GM12878 (cell line): ENCODE measurements around the gene GRIK1. TPM values are rescaled to one million over a fixed set of nuclear protein-coding genes. Genes with fewer than 3 reads are reported as not detected.

Source experiments
- ATAC-seq: fragments of 200-7000 bp; cut with Tn5 transposase; 3 replicates; pipeline ENCODE4 v1.9.1; 2020; ENCODE audit warnings: mild to moderate bottlenecking, moderate library complexity
- BruUV-seq: library from RNA; stranded (reverse); fragments of 400-500 nt; replicated peaks from 2 replicates; lab custom pipeline; 2021; lab: Mats Ljungman, UMichigan
- CTCF ChIA-PET: fragments of 300-600 bp; sonication (Branson Sonifier 250); formaldehyde crosslinking; extraction: SDS; loops from one replicate; lab custom pipeline; 2021; ENCODE audit warnings: inconsistent platforms; lab: Yijun Ruan, JAX
- POLR2A ChIA-PET: fragments of 350-600 bp; formaldehyde crosslinking; extraction: SDS; loops from one replicate; lab custom pipeline; 2021; ENCODE audit warnings: inconsistent platforms; lab: Charles Lee
- RAD21 ChIA-PET: fragments of 300-600 bp; sonication (Branson Sonifier 250); formaldehyde crosslinking; loops from one replicate; lab custom pipeline; 2023; ENCODE audit warnings: antibody characterized with exemption; ENCODE audit not compliant: unreplicated experiment; lab: Charles Lee
- SMC1A ChIA-PET: fragments of 300-600 bp; sonication (Branson Sonifier 250); formaldehyde crosslinking; loops from one replicate; lab custom pipeline; 2023; ENCODE audit not compliant: unreplicated experiment, uncharacterized antibody; lab: Charles Lee
- DNase-seq: peaks from one replicate; pipeline ENCODE4 v3.0.0-alpha.2; 2011; ENCODE audit warnings: low read depth, low spot score
- FAIRE-seq: peaks from 3 replicates; lab custom pipeline; 2011; peaks lifted over from hg19 to GRCh38; lab: Jason Lieb, UNC
- H2AFZ ChIP-seq: 2 replicates; pipeline ENCODE4 v1.6.0; 2011; ENCODE audit warnings: low read depth, low read length, control low read depth; ENCODE audit not compliant: control insufficient read depth
- H3K27ac ChIP-seq: 2 replicates; pipeline ENCODE4 v1.5.1; 2011; ENCODE audit warnings: control low read depth; ENCODE audit not compliant: control insufficient read depth, insufficient read depth
- H3K27me3 ChIP-seq, 2 experiments: replicated peaks in 1 of 2; 2 replicates each; pipeline versions ENCODE4 v1.6.0 to v1.6.1; 2011; ENCODE audit warnings: low read length in 1 of 2; ENCODE audit not compliant: control insufficient read depth in 2 of 2, insufficient read depth in 2 of 2
- H3K36me3 ChIP-seq, 2 experiments: 2 replicates each; pipeline ENCODE4 v1.5.1; 2011; ENCODE audit warnings: low read length in 1 of 2; ENCODE audit not compliant: control insufficient read depth in 2 of 2, insufficient read depth in 2 of 2
- H3K4me1 ChIP-seq: 2 replicates; pipeline ENCODE4 v1.6.1; 2011; ENCODE audit warnings: mild to moderate bottlenecking, low read length, moderate library complexity, mixed read lengths; ENCODE audit not compliant: control insufficient read depth, insufficient read depth
- H3K4me2 ChIP-seq: 2 replicates; pipeline ENCODE4 v1.6.0; 2011; ENCODE audit warnings: control low read depth; ENCODE audit not compliant: control insufficient read depth, insufficient read depth
- H3K4me3 ChIP-seq: fragments of 200-600 bp; sonication (generic); 2 replicates; pipeline ENCODE4 v1.5.1; 2016
- H3K79me2 ChIP-seq: 2 replicates; pipeline ENCODE4 v1.6.0; 2011; ENCODE audit warnings: low read length; ENCODE audit not compliant: control insufficient read depth, insufficient read depth
- H3K9ac ChIP-seq: 2 replicates; pipeline ENCODE4 v1.8.0; 2011; ENCODE audit warnings: low read length, control low read depth, mixed read lengths; ENCODE audit not compliant: control insufficient read depth, insufficient read depth
- H3K9me3 ChIP-seq: replicated peaks from 3 replicates; pipeline ENCODE4 v1.5.1; 2011; ENCODE audit warnings: mild to moderate bottlenecking, low read length; ENCODE audit not compliant: control insufficient read depth, insufficient read depth
- H4K20me1 ChIP-seq: 2 replicates; pipeline ENCODE4 v1.6.0; 2011; ENCODE audit not compliant: control insufficient read depth, insufficient read depth
- MEF2B ChIP-seq: fragments of 450-650 bp; IDR thresholded peaks from 2 replicates; pipeline ENCODE4 v1.6.1; 2018; ENCODE audit warnings: mild to moderate bottlenecking, moderate library complexity; ENCODE audit not compliant: partially characterized antibody, poor library complexity, severe bottlenecking
- MTA3 ChIP-seq: IDR thresholded peaks from 2 replicates; pipeline ENCODE4 v1.6.1; 2012; ENCODE audit warnings: low read length, inconsistent platforms, borderline replicate concordance
- NR2C1 ChIP-seq: fragments of 450-650 bp; IDR thresholded peaks from 2 replicates; pipeline ENCODE4 v1.6.1; 2017; ENCODE audit warnings: antibody characterized with exemption, mild to moderate bottlenecking, moderate library complexity
- RELB ChIP-seq: fragments of 450-650 bp; IDR thresholded peaks from 2 replicates; pipeline ENCODE4 v1.6.1; 2017; ENCODE audit warnings: low read depth, mild to moderate bottlenecking, moderate library complexity
- SUPT20H ChIP-seq: IDR thresholded peaks from 2 replicates; pipeline ENCODE4 v1.6.1; 2011; ENCODE audit warnings: low read depth, mild to moderate bottlenecking, low read length, moderate library complexity, borderline replicate concordance; ENCODE audit not compliant: control insufficient read depth
- WGBS: methylation state at CpG from one replicate; pipeline ENCODE4 v1.1.6; 2016; ENCODE audit warnings: low lambda C conversion rate; ENCODE audit not compliant: insufficient replicate concordance, insufficient coverage; ENCODE audit errors: missing lambda C conversion rate; 5-methylcytosine and 5-hydroxymethylcytosine counted together
- in situ Hi-C: fragments of 300-500 bp; cut with MboI; formaldehyde crosslinking; loops from 9 replicates; pipeline ENCODE4 v1.14.3; 2018; ENCODE audit warnings: mixed read lengths
- intact Hi-C: fragments of 100-400 bp; cut with micrococcal nuclease; formaldehyde crosslinking; loops from one replicate; pipeline ENCODE4 v1.14.2; 2022; ENCODE audit not compliant: unreplicated experiment
- polyA plus RNA-seq, 11 experiments: library from polyadenylated mRNA; depleted of rRNA in 4 of 11; unstranded in 6 of 11; stranded (reverse) in 5 of 11; fragments of >200 nt; fragmentation: Nextera tagmentation in 4 of 11; fragmentation: Illumina TruSeq in 1 of 11; extraction: Ambion mirVana in 4 of 11; extraction: Trizol in 1 of 11; gene quantifications; 1 replicate in 1 of 11; 2 replicates in 10 of 11; pipeline versions ENCODE4 v1.2.1 to v1.2.3, GENCODE V29; 2011 to 2016; ENCODE audit warnings: inconsistent platforms in 2 of 11, missing spikeins in 2 of 11, low read depth in 1 of 11
- total RNA-seq, 4 experiments: library from RNA; depleted of rRNA in 3 of 4; stranded (reverse); fragments of >200 nt in 3 of 4; fragmentation: Illumina TruSeq in 1 of 4; extraction: Trizol in 1 of 4; gene quantifications; 2 replicates each; pipeline versions ENCODE4 v1.2.1 to v1.2.3, GENCODE V29; 2013 to 2021
- TF ChIP-seq, protein P1 (sequence below): fragments of 450-650 bp; IDR thresholded peaks from 2 replicates; pipeline ENCODE4 v1.6.1; 2016; ENCODE audit warnings: mild to moderate bottlenecking, moderate library complexity, borderline replicate concordance

Gene GRIK1
- total and polyA plus RNA-seq, 10 of the 15 experiments (the other 5 are each of a cell fraction or from before 2014, with no cell fraction given): 0.05 to 0.13 (median 0.09) TPM; not detected in 7

DNA sequence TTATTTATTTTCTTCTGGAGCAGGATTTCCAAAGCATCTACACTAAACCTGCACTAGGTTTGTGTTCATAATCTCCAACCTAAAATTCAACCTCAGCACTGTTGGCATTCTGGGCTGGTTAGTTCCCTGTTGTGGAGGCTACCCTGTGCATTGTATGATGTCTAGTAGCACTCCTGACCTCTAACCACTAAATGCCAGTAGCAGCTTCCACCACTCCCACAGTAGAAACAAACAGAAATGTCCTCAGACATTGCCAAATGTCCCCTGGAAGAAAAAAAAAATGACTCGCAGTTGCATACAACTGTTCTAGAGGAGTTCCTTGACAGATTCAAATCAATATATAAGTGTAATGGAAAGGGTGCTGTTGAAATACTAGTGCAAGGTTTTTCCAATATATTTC, 18.9 kb downstream of the GRIK1 start (continued):
- TF ChIP-seq, protein P1, sequence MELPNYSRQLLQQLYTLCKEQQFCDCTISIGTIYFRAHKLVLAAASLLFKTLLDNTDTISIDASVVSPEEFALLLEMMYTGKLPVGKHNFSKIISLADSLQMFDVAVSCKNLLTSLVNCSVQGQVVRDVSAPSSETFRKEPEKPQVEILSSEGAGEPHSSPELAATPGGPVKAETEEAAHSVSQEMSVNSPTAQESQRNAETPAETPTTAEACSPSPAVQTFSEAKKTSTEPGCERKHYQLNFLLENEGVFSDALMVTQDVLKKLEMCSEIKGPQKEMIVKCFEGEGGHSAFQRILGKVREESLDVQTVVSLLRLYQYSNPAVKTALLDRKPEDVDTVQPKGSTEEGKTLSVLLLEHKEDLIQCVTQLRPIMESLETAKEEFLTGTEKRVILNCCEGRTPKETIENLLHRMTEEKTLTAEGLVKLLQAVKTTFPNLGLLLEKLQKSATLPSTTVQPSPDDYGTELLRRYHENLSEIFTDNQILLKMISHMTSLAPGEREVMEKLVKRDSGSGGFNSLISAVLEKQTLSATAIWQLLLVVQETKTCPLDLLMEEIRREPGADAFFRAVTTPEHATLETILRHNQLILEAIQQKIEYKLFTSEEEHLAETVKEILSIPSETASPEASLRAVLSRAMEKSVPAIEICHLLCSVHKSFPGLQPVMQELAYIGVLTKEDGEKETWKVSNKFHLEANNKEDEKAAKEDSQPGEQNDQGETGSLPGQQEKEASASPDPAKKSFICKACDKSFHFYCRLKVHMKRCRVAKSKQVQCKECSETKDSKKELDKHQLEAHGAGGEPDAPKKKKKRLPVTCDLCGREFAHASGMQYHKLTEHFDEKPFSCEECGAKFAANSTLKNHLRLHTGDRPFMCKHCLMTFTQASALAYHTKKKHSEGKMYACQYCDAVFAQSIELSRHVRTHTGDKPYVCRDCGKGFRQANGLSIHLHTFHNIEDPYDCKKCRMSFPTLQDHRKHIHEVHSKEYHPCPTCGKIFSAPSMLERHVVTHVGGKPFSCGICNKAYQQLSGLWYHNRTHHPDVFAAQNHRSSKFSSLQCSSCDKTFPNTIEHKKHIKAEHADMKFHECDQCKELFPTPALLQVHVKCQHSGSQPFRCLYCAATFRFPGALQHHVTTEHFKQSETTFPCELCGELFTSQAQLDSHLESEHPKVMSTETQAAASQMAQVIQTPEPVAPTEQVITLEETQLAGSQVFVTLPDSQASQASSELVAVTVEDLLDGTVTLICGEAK: no peak

GRCh38 chr21:29914326-29914725, 25.5 kb downstream of the GRIK1 start:
- ChIA-PET POLR2A (no interaction called here), CTCF (no interaction called here)
- ATAC-seq: no peak

More at GRCh38 chr21:29914326-29914725, 25.5 kb downstream of the GRIK1 start:
- Histone ChIP-seq H3K4me1 (no peaks in the 10 kb centered on the region), H3K9ac (no peak overlapping the region), H3K36me3 (no peaks in the 10 kb centered on the region), H3K27me3 (no peaks in the 10 kb centered on the region), H3K4me3 (no peak overlapping the region), H2AFZ (no peak overlapping the region), H4K20me1 (no peaks in the 10 kb centered on the region), H3K79me2 (no peaks in the 10 kb centered on the region), H3K4me2 (no peak overlapping the region), H3K27ac (no peak overlapping the region), H3K9me3 (no peaks in the 10 kb centered on the region)
- intact Hi-C loops: no loop called here
- 0% methylated on average over 2 of the region's 2 CpGs for WGBS
- SMC1A ChIA-PET: no interaction called here
- no peak for FAIRE-seq
- DNase-seq: no peak
- TF ChIP-seq NR2C1: no peak
- no peak for TF ChIP-seq MEF2B
- TF ChIP-seq SUPT20H: no peak
- no peak for TF ChIP-seq RELB
- TF ChIP-seq MTA3: no peak
- in situ Hi-C loops: no loop called here
- RAD21 ChIA-PET: no interaction called here
- BruUV-seq: no TSS peak
